Myocyte (in vitro differentiated cells): Measurements from ENCODE around the gene MLLT1. TPM values are rescaled to one million over a fixed set of nuclear protein-coding genes. Genes with fewer than 3 reads are reported as not detected.

Experiments used
- DNase-seq: peaks from one replicate; pipeline ENCODE4 v3.0.0-alpha.2; 2012; ENCODE audit warnings: low read depth
- total RNA-seq: library from RNA; depleted of rRNA; stranded (reverse); fragments of >200 nt; gene quantifications from 2 replicates; pipeline ENCODE4 v1.2.3, GENCODE V29; 2014

MLLT1 gene
- total RNA-seq, 1 donor from 2014 or later, result 16.9 TPM

DNA sequence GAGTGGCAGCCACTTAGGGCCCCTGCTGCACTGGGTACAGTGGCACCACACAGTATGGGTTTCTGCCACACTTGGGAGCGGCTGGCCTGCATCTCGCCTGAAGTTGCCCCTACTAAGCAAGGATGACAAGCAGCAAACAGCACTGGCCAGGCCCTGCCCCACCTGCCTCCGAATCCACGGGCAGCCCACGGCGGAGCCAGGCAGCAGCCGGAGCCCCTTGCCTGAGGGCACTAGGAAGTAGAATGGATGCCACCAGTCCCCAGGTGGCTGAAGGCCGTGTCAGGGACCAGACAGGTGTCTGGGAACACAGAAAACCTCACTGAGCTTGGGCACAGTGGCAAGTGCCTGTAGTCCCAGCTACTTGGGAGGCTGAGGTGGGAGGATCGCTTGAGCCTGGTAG is 19.4 kb downstream of the MLLT1 start:
- no peak for DNase-seq

- no peak for DNase-seq
Measured at GRCh38 chr19:6259312-6259861, 20.4 kb downstream of the MLLT1 start.

DNA sequence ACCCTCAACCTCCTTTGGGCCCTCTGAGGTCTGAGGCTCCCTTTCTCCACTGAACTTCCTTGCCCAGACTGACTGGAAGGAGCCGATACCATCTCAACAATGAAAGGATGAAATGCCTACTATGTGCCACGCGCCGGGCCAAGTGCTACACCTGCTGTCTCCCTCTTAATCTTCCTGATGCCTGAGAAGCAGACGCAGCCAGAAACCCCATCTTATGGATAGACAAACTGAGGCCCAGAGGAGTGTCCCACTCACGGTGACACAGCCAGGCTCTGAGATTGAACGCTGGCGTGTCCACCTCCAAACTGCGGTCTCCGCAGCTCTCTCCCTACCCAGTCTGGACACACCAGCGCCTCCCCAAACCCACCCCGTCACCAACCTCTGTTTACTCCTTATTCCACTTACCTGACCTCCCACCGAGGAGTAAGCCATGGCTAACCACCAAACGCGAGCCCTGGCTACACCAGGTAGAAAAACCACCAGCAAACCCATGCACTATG is 20.9 kb downstream of the MLLT1 start:
- no peak for DNase-seq

DNA sequence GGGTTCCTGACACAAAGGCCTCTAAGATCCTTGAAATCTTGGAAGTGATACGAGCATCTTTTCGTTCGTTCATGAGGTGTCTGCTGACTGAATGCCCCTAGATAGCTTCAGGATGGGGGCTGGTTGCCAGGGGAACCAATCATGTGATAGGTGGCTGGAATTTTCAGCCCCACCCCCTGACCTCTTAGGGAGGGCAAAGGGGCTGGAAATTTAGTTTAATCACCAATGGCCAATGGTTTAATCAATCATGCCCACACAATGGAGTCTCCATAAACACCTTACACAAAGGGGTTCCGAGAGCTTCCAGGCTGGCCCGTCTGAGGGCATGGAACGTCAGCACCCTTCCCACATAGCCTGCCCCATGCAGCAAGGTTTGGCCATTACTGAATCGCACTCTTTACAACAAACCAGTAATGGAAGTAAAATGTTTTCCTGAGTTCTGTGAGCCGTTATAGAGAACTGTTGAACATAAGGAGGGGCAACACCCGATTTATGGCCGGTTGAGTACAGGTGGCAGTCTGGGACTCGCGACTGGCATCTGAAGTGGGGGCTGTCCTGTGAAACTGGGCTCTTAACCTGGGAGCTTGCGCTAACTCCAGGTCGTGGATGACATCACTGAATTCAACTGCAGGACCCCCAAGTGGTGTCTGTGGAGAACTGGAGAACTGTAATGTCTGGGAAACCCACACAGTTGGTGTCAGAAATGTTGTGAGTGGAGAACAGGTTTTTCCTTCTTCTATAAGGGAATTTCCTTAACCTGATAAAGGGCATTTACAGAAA is 25.6 kb downstream of the MLLT1 start:
- DNase-seq, result no peak

GRCh38 chr19:6252066-6252465 is 27.7 kb downstream of the MLLT1 start:
- no peak for DNase-seq

GRCh38 chr19:6250909-6251308 is 28.9 kb downstream of the MLLT1 start:
- no peak for DNase-seq

- no peak for DNase-seq
Measured at GRCh38 chr19:6250024-6250615, 29.7 kb downstream of the MLLT1 start.

DNA sequence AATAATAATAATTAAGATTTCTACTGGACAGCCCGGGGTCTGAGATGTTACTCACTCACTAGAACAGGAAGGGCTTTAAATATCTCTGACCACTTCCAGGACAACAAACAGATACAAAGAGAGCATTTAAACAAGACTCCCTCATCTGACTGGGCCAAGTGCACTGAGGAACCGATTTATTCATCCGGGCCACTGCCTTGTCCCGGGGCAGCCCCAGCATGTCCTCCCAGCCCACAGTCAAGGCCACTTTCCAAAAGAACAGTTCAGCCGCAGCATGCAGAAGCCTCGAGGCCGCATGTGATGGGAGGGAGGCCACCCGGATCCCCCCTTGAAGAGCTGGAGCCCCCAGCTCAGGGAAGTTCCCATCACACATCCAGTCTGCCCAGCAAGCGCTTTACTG is 30.5 kb downstream of the MLLT1 start:
- no peak for DNase-seq

- DNase-seq, result no peak
Measured at GRCh38 chr19:6248844-6249243, 30.9 kb downstream of the MLLT1 start.

- no peak for DNase-seq
Measured at GRCh38 chr19:6248341-6248740, 31.4 kb downstream of the MLLT1 start.

GRCh38 chr19:6247007-6247288 is 32.8 kb downstream of the MLLT1 start:
- DNase-seq, result no peak

- DNase-seq, result no peak
Measured at GRCh38 chr19:6246174-6247006, 33.4 kb downstream of the MLLT1 start.

DNA sequence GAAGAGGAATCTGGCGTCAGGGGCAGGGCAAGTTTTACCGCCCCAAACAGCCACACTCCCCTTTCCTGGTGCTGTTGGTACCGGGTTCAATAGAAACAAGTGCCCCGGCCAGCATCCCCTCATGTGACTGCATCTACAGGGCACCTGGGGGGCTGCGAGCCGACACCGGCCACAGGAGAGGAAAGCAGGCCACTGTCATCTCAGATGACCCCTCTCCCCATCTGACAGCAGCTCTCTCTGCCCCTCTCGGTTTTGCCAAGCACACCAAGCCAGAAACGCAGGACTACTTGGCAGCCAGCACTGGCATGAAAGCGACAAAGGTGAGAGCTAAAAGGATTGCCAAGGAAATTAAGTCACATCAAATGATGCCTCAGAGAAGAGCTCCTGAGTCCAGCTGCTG is 37.1 kb downstream of the MLLT1 start:
- DNase-seq, result no peak

GRCh38 chr19:6241680-6242377 is 37.9 kb downstream of the MLLT1 start:
- no peak for DNase-seq

- no peak for DNase-seq
Measured at GRCh38 chr19:6241056-6241455, 38.7 kb downstream of the MLLT1 start.

DNA sequence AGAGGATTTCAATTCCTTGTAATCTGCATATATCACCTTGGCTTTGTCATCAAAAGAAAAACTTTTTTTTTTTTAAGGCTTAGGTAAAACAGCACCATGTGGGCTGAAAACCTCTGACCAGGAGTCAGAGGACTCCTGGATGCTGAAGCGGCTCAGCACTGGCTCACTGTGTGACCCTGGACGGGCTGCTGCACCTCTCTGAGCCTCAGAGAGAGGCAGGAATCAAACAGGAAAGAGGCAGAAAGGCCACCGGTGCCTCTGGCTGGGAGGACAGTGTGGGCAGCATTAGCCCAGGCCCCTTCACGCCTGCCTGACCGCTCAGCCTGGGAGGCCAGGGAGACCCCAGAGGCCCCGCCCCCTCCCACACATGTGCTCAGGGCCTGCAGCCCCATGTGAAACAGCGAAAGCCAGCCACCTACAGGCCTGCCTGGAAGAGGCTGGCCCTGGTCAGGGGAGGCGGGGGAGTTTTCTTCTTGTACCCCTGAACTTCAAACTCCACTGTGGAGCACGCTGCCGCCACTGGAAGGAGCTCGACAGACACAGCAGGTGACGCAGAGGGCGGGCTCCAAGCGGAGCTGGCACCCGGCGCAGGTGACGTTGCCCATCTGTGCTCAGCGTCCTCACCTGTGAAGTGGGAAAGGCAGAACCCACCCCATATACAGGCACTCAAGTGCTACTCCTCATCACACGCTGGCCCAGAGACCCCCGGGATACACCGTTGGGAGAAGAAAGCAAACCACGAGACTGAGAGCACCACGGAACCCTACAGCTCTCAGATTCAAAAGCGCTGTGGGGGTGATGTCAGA is 39.7 kb downstream of the MLLT1 start:
- DNase-seq, result no peak

- peak; percentile 73 for DNase-seq
Measured at GRCh38 chr19:6239401-6239844, 40.4 kb downstream of the MLLT1 start.

GRCh38 chr19:6238643-6239281 is 41.0 kb downstream of the MLLT1 start:
- DNase-seq, result peak; percentile 95

DNA sequence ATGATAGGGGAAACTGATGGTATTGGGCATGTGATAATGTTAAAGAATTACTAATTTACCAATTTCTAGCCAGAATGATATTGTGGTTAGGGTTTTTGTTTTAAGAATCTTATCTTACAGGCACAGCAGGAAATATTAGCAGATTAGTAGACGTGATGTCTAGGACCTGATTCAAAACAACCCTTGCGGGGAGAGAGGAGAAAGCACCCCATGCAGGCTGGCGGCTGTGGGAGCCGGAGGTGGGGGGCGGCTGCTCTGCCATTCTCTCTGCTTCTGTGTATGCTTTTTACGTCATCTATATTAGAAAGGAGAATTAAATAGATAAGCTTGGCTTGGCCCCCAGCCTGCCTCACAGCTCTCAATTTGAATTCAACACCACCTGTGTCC is 41.5 kb downstream of the MLLT1 start:
- DNase-seq, result no peak
